Epithelial cell of proximal tubule (primary cell): Measurements from ENCODE around the gene MAP3K8. TPM values are rescaled to one million over a fixed set of nuclear protein-coding genes. Genes with fewer than 3 reads are reported as not detected.
A peak's percentile ranks its signal among the peaks of the same experiment; 100 is the strongest.

Experiments used
- DNase-seq: peaks from one replicate; pipeline ENCODE4 v3.0.0-alpha.2; 2011; ENCODE audit warnings: low read depth
- H3K4me3 ChIP-seq: 2 replicates; pipeline ENCODE4 v1.5.1; 2011; ENCODE audit warnings: low read depth, mild to moderate bottlenecking, low read length
- CTCF ChIP-seq: conservative IDR thresholded peaks from 2 replicates; pipeline ENCODE4 v1.5.1; 2012; ENCODE audit warnings: low read depth, mild to moderate bottlenecking, low read length
- total RNA-seq: library from RNA; depleted of rRNA; stranded (reverse); fragments of >200 nt; gene quantifications from 2 replicates; pipeline ENCODE4 v1.2.3, GENCODE V29; 2015

MAP3K8 gene
- total RNA-seq, 1 donor from 2014 or later, result 4.2 TPM

GRCh38 chr10:30436671-30437030 lies 2.7 kb downstream of the MAP3K8 start:
- TF ChIP-seq CTCF, result no peak
- peak overlapping the region; percentile 89 for H3K4me3 ChIP-seq
- no peak for DNase-seq

- TF ChIP-seq CTCF, result no peak
- peak; percentile 37 for DNase-seq
- peak overlapping the region; percentile 19 for H3K4me3 ChIP-seq
Measured at GRCh38 chr10:30437031-30437841, 3.3 kb downstream of the MAP3K8 start.

GRCh38 chr10:30438021-30438850 lies 4.3 kb downstream of the MAP3K8 start:
- TF ChIP-seq CTCF, result no peak
- no peak overlapping the region for H3K4me3 ChIP-seq
- no peak for DNase-seq

- no peak for DNase-seq
Measured at GRCh38 chr10:30439931-30440330, 5.9 kb downstream of the MAP3K8 start.

GRCh38 chr10:30442019-30442606 lies 8.1 kb downstream of the MAP3K8 start:
- no peak for TF ChIP-seq CTCF
- DNase-seq, result no peak
- no peak overlapping the region for H3K4me3 ChIP-seq

More at GRCh38 chr10:30439931-30440330, 5.9 kb downstream of the MAP3K8 start:
- no peak overlapping the region for H3K4me3 ChIP-seq
- no peak for TF ChIP-seq CTCF

GRCh38 chr10:30443049-30443448 lies 9.1 kb downstream of the MAP3K8 start:
- no peak for TF ChIP-seq CTCF
- DNase-seq, result no peak
- H3K4me3 ChIP-seq, result no peak overlapping the region
